ENCODE data around the gene CD2BP2. TPM values are rescaled to one million over a fixed set of nuclear protein-coding genes. Genes with fewer than 3 reads are reported as not detected.
"Not testable (repeated sequence)": the region's sequence is repeated elsewhere in the genome, so short reads cannot be mapped to it uniquely, and the experiment has no call there.

The CD2BP2 gene
- total and polyA plus RNA-seq, 3 experiments from 2014 or later = 27.2 to 89.5 (median 84.5) TPM

GRCh38 chr16:30396627-30397026 lies 41.5 kb upstream of the CD2BP2 start:
- H3K4me1 ChIP-seq (ENCODE audit: insufficient read depth, low read length) = peaks cover 25% of the 10 kb centered on the region
- ChIA-PET CTCF (interaction anchor here (0.5 to 3.6 kb wide), 5 partner anchors 9 to 423 kb away, joined by 3 to 19 read pairs (median 14); partner anchors contain the start of genes SEPTIN1, TAOK2 and ZNF771), POLR2A (interaction anchor here (0.7 to 1.9 kb wide), 2 partner anchors 11 to 612 kb away, joined by 4 to 16 read pairs; partner anchors contain the start of gene ZNF771)
- H3K36me3 Mint-ChIP-seq = peaks cover 0 to 27% (median 5%) of the 10 kb centered on the region in 3 donors
- H3K27me3 Mint-ChIP-seq; H3K9me3 Mint-ChIP-seq; H3K27ac ChIP-seq (ENCODE audit: low read depth, low read length); DNase-seq; H3K36me3 ChIP-seq (ENCODE audit: insufficient read depth, low read length); H3K9me3 ChIP-seq (ENCODE audit: low read length); H3K27me3 ChIP-seq (ENCODE audit: insufficient read depth, low read length, poor library complexity, severe bottlenecking): not testable (repeated sequence)
- peak overlapping the region in 5 of 8 donors; percentile 32 to 82 (median 62) for H3K27ac Mint-ChIP-seq
- peaks cover 35 to 56% (median 40%) of the 10 kb centered on the region in 3 donors for H3K4me1 Mint-ChIP-seq
- peak overlapping the region; percentile 60 for H3K4me3 ChIP-seq (ENCODE audit: low read length)
- H3K4me3 Mint-ChIP-seq = peak overlapping the region; percentile 45 to 93 (median 88)

GRCh38 chr16:30395992-30396585 lies 41.0 kb upstream of the CD2BP2 start:
- Histone ChIP-seq H3K27ac (ENCODE audit: low read depth, low read length) (peak overlapping the region; percentile 6), H3K4me1 (ENCODE audit: insufficient read depth, low read length) (peaks cover 25% of the 10 kb centered on the region), H3K4me3 (ENCODE audit: low read length) (peak overlapping the region; percentile 60), H3K27me3 (ENCODE audit: insufficient read depth, low read length, poor library complexity, severe bottlenecking) (no peaks in the 10 kb centered on the region), H3K9me3 (ENCODE audit: low read length) (no peaks in the 10 kb centered on the region), H3K36me3 (ENCODE audit: insufficient read depth, low read length) (no peaks in the 10 kb centered on the region)
- Mint-ChIP-seq H3K27ac (peak overlapping the region in 7 of 8 donors; percentile 28 to 89 (median 82)), H3K9me3 (peaks cover 0 to 2% (median 0%) of the 10 kb centered on the region in 5 donors), H3K4me3 (peak overlapping the region; percentile 72 to 93 (median 88)), H3K4me1 (peaks cover 33 to 53% (median 36%) of the 10 kb centered on the region in 3 donors), H3K36me3 (peaks cover 0 to 27% (median 5%) of the 10 kb centered on the region in 3 donors), H3K27me3 (no peaks in the 10 kb centered on the region)
- DNase-seq = no peak
- ChIA-PET CTCF (interaction anchor here (0.5 to 3.6 kb wide), 6 partner anchors 10 to 422 kb away, joined by 3 to 19 read pairs (median 8); partner anchors contain the start of genes SEPTIN1, TAOK2 and ZNF771), POLR2A (interaction anchor here (0.7 to 1.9 kb wide), 6 partner anchors 11 to 611 kb away, joined by 3 to 24 read pairs (median 6); partner anchors contain the start of genes SEPTIN1 and ZNF771)

- ChIA-PET CTCF (interaction anchor here (0.8 to 3.6 kb wide), 6 partner anchors 11 to 30 kb away, joined by 3 to 19 read pairs (median 8); partner anchors contain the start of genes SEPTIN1 and ZNF771), POLR2A (interaction anchor here (0.5 to 1.9 kb wide), 9 partner anchors 12 to 280 kb away, joined by 3 to 24 read pairs (median 3); partner anchors contain the start of genes SEPTIN1, TBC1D10B and ZNF771)
- H3K27ac Mint-ChIP-seq = peak within 1 kb of the TSS; percentile 44 to 98 (median 86)
- H3K4me1 Mint-ChIP-seq = peaks cover 30 to 48% (median 33%) of the 10 kb centered on the region in 3 donors
- H3K36me3 Mint-ChIP-seq = peaks cover 0 to 27% (median 5%) of the 10 kb centered on the region in 3 donors
- Histone ChIP-seq H3K4me3 (ENCODE audit: low read length) (peak within 1 kb of the TSS; percentile 60), H3K9me3 (ENCODE audit: low read length) (no peaks in the 10 kb centered on the region), H3K4me1 (ENCODE audit: insufficient read depth, low read length) (peaks cover 25% of the 10 kb centered on the region), H3K27me3 (ENCODE audit: insufficient read depth, low read length, poor library complexity, severe bottlenecking) (no peaks in the 10 kb centered on the region), H3K27ac (ENCODE audit: low read depth, low read length) (peak within 1 kb of the TSS; percentile 52), H3K36me3 (ENCODE audit: insufficient read depth, low read length) (no peaks in the 10 kb centered on the region)
- peak; percentile 37 to 64 (median 58) for DNase-seq
- peaks cover 0 to 2% (median 0%) of the 10 kb centered on the region in 5 donors for H3K9me3 Mint-ChIP-seq
- H3K27me3 Mint-ChIP-seq = no peaks in the 10 kb centered on the region
- H3K4me3 Mint-ChIP-seq = peak within 1 kb of the TSS; percentile 72 to 93 (median 89)
These were observed 40.3 kb upstream of the CD2BP2 start, which contains the start of gene ZNF48 for GRCh38 chr16:30395155-30395991. Gene ZNF48, plus strand, starts transcription at chr16:30395420. Its CDS starts 375 bp downstream, at chr16:30395795.

- POLR2A ChIA-PET = interaction anchor here (0.5 to 1.9 kb wide), 7 partner anchors 12 to 280 kb away, joined by 3 to 24 read pairs (median 3); partner anchors contain the start of genes SEPTIN1, TBC1D10B and ZNF771
- Mint-ChIP-seq H3K27me3 (no peaks in the 10 kb centered on the region), H3K36me3 (peaks cover 0 to 24% (median 5%) of the 10 kb centered on the region in 3 donors), H3K4me3 (peak overlapping the region; percentile 72 to 92 (median 79)), H3K9me3 (peaks cover 0 to 2% (median 0%) of the 10 kb centered on the region in 5 donors), H3K4me1 (peaks cover 23 to 41% (median 27%) of the 10 kb centered on the region in 3 donors), H3K27ac (peak overlapping the region; percentile 44 to 98 (median 76))
- peak overlapping the region; percentile 53 for H3K4me3 ChIP-seq (ENCODE audit: low read length)
- H3K36me3 ChIP-seq (ENCODE audit: insufficient read depth, low read length) = no peaks in the 10 kb centered on the region
- H3K27ac ChIP-seq (ENCODE audit: low read depth, low read length) = peak overlapping the region; percentile 52
- H3K4me1 ChIP-seq (ENCODE audit: insufficient read depth, low read length) = peaks cover 21% of the 10 kb centered on the region
- DNase-seq = no peak
- H3K27me3 ChIP-seq (ENCODE audit: insufficient read depth, low read length, poor library complexity, severe bottlenecking) = no peaks in the 10 kb centered on the region
- CTCF ChIA-PET = interaction anchor here (0.8 to 3.6 kb wide), 6 partner anchors 11 to 30 kb away, joined by 3 to 19 read pairs (median 8); partner anchors contain the start of genes SEPTIN1 and ZNF771
- H3K9me3 ChIP-seq (ENCODE audit: low read length) = no peaks in the 10 kb centered on the region
These were observed 39.6 kb upstream of the CD2BP2 start for GRCh38 chr16:30394592-30395154.

- peaks cover 3 to 22% (median 3%) of the 10 kb centered on the region in 3 donors for H3K36me3 Mint-ChIP-seq
- H3K4me3 ChIP-seq (ENCODE audit: low read length) = peak overlapping the region; percentile 23
- DNase-seq = peak in 1 of 5 donors; percentile 4
- no peak overlapping the region for H3K27ac ChIP-seq (ENCODE audit: low read depth, low read length)
- peak overlapping the region; percentile 46 to 93 (median 91) for H3K4me3 Mint-ChIP-seq
- ChIA-PET POLR2A (interaction anchor here (0.6 to 4.3 kb wide), 8 partner anchors 12 to 318 kb away, joined by 3 to 35 read pairs (median 10); partner anchors contain the start of genes ALDOA, CORO1A, TBC1D10B and ZNF48), CTCF (interaction anchor here (0.6 to 3.0 kb wide), 6 partner anchors 8 to 249 kb away, joined by 3 to 20 read pairs (median 12); partner anchors contain the start of gene ZNF771)
- H3K9me3 Mint-ChIP-seq = no peaks in the 10 kb centered on the region
- peaks cover 0 to 2% of the 10 kb centered on the region in 2 donors for H3K27me3 Mint-ChIP-seq
- H3K27ac Mint-ChIP-seq = peak overlapping the region; percentile 92 to 100 (median 100)
- H3K27me3 ChIP-seq (ENCODE audit: insufficient read depth, low read length, poor library complexity, severe bottlenecking) = no peaks in the 10 kb centered on the region
- peaks cover 51% of the 10 kb centered on the region for H3K4me1 ChIP-seq (ENCODE audit: insufficient read depth, low read length)
- no peaks in the 10 kb centered on the region for H3K36me3 ChIP-seq (ENCODE audit: insufficient read depth, low read length)
- H3K9me3 ChIP-seq (ENCODE audit: low read length) = no peaks in the 10 kb centered on the region
- peaks cover 46 to 48% (median 47%) of the 10 kb centered on the region in 3 donors for H3K4me1 Mint-ChIP-seq
These were observed 28.4 kb upstream of the CD2BP2 start for GRCh38 chr16:30383521-30383920.

GRCh38 chr16:30382111-30382881 lies 27.2 kb upstream of the CD2BP2 start, which contains the start of gene SEPTIN1:
Gene SEPTIN1, minus strand, starts transcription at chr16:30382561. Its CDS starts 19 bp downstream, at chr16:30382542.
- no peaks in the 10 kb centered on the region for H3K36me3 ChIP-seq (ENCODE audit: insufficient read depth, low read length)
- peak within 1 kb of the TSS; percentile 60 for H3K27ac ChIP-seq (ENCODE audit: low read depth, low read length)
- ChIA-PET CTCF (interaction anchor here (0.6 to 3.6 kb wide), 11 partner anchors 10 to 216 kb away, joined by 3 to 24 read pairs (median 10); partner anchors contain the start of genes CD2BP2, DCTPP1, TBC1D10B and ZNF48), POLR2A (interaction anchor here (0.6 to 4.3 kb wide), 20 partner anchors 11 to 317 kb away, joined by 3 to 35 read pairs (median 4); partner anchors contain the start of genes ALDOA, CORO1A, TBC1D10B and ZNF48)
- peaks cover 55 to 61% (median 56%) of the 10 kb centered on the region in 3 donors for H3K4me1 Mint-ChIP-seq
- H3K4me1 ChIP-seq (ENCODE audit: insufficient read depth, low read length) = peaks cover 54% of the 10 kb centered on the region
- no peaks in the 10 kb centered on the region for H3K9me3 Mint-ChIP-seq
- DNase-seq = peak; percentile 64 to 87 (median 80)
- peaks cover 3 to 31% (median 3%) of the 10 kb centered on the region in 3 donors for H3K36me3 Mint-ChIP-seq
- H3K4me3 Mint-ChIP-seq = peak within 1 kb of the TSS; percentile 81 to 93 (median 91)
- no peaks in the 10 kb centered on the region for H3K27me3 ChIP-seq (ENCODE audit: insufficient read depth, low read length, poor library complexity, severe bottlenecking)
- H3K9me3 ChIP-seq (ENCODE audit: low read length) = no peaks in the 10 kb centered on the region
- H3K4me3 ChIP-seq (ENCODE audit: low read length) = peak within 1 kb of the TSS; percentile 57
- peak within 1 kb of the TSS; percentile 92 to 100 (median 100) for H3K27ac Mint-ChIP-seq
- H3K27me3 Mint-ChIP-seq = peaks cover 0 to 2% of the 10 kb centered on the region in 2 donors
